ENCODE results near the gene DNAH17.

The DNAH17 gene

GRCh38 chr17:78396441-78397337 lies 180.5 kb downstream of the DNAH17 start:
- Histone ChIP-seq H2AFZ (ENCODE audit: low read length) (no peak overlapping the region), H3K4me1 (ENCODE audit: low read length) (no peaks in the 10 kb centered on the region), H3K9me3 (replicated peaks; ENCODE audit: insufficient read depth, low read length) (no peaks in the 10 kb centered on the region), H3K9me2 (replicated peaks; ENCODE audit: insufficient read depth, low read length) (no peaks in the 10 kb centered on the region), H3K79me2 (ENCODE audit: low read length) (peaks cover 10% of the 10 kb centered on the region), H3K4me3 (ENCODE audit: low read length) (no peak overlapping the region), H3K36me3 (replicated peaks; ENCODE audit: insufficient read depth, low read length) (no peaks in the 10 kb centered on the region), H3K27ac (ENCODE audit: low read length) (no peak overlapping the region), H3K4me2 (ENCODE audit: low read depth, low read length) (no peak overlapping the region), H3F3A (ENCODE audit: insufficient read depth, low read length) (no peaks in the 10 kb centered on the region), H3K9ac (ENCODE audit: low read length) (no peak overlapping the region), H4K20me1 (ENCODE audit: insufficient read depth, low read length) (no peaks in the 10 kb centered on the region), H3K27me3 (replicated peaks; ENCODE audit: insufficient read depth, low read length) (no peaks in the 10 kb centered on the region)
- TF ChIP-seq CTCF (IDR thresholded peaks at IDR 0.05; ENCODE audit: low read length) (no peak), EZH2phosphoT487 (IDR thresholded peaks at IDR 0.05; ENCODE audit: low read length) (no peak), EZH2 (optimal IDR thresholded peaks at IDR 0.05; ENCODE audit: low read depth, low read length) (no peak)
- no peak for DNase-seq

GRCh38 chr17:78395155-78395554 lies 182.0 kb downstream of the DNAH17 start:
- H2AFZ ChIP-seq (ENCODE audit: low read length), result no peak overlapping the region
- no peaks in the 10 kb centered on the region for H3K4me1 ChIP-seq (ENCODE audit: low read length)
- no peak overlapping the region for H3K27ac ChIP-seq (ENCODE audit: low read length)
- no peak overlapping the region for H3K4me3 ChIP-seq (ENCODE audit: low read length)
- peaks cover 24% of the 10 kb centered on the region for H3K79me2 ChIP-seq (ENCODE audit: low read length)
- no peak overlapping the region for H3K4me2 ChIP-seq (ENCODE audit: low read depth, low read length)
- H3K36me3 ChIP-seq (replicated peaks; ENCODE audit: insufficient read depth, low read length), result no peaks in the 10 kb centered on the region
- TF ChIP-seq EZH2phosphoT487 (IDR thresholded peaks at IDR 0.05; ENCODE audit: low read length), result no peak
- no peak for TF ChIP-seq EZH2 (optimal IDR thresholded peaks at IDR 0.05; ENCODE audit: low read depth, low read length)
- no peak for TF ChIP-seq CTCF (IDR thresholded peaks at IDR 0.05; ENCODE audit: low read length)
- no peaks in the 10 kb centered on the region for H3K9me3 ChIP-seq (replicated peaks; ENCODE audit: insufficient read depth, low read length)
- no peaks in the 10 kb centered on the region for H3K27me3 ChIP-seq (replicated peaks; ENCODE audit: insufficient read depth, low read length)
- no peak overlapping the region for H3K9ac ChIP-seq (ENCODE audit: low read length)
- H3F3A ChIP-seq (ENCODE audit: insufficient read depth, low read length), result no peaks in the 10 kb centered on the region
- H4K20me1 ChIP-seq (ENCODE audit: insufficient read depth, low read length), result no peaks in the 10 kb centered on the region
- no peak for DNase-seq
- no peaks in the 10 kb centered on the region for H3K9me2 ChIP-seq (replicated peaks; ENCODE audit: insufficient read depth, low read length)

- Histone ChIP-seq H3K27me3 (replicated peaks; ENCODE audit: insufficient read depth, low read length) (no peaks in the 10 kb centered on the region), H4K20me1 (ENCODE audit: insufficient read depth, low read length) (no peaks in the 10 kb centered on the region), H3K9ac (ENCODE audit: low read length) (no peak overlapping the region), H3K4me1 (ENCODE audit: low read length) (no peaks in the 10 kb centered on the region), H3K9me3 (replicated peaks; ENCODE audit: insufficient read depth, low read length) (no peaks in the 10 kb centered on the region), H3K4me2 (ENCODE audit: low read depth, low read length) (no peak overlapping the region), H3K79me2 (ENCODE audit: low read length) (peaks cover 28% of the 10 kb centered on the region), H3K27ac (ENCODE audit: low read length) (no peak overlapping the region), H3K9me2 (replicated peaks; ENCODE audit: insufficient read depth, low read length) (no peaks in the 10 kb centered on the region), H3K36me3 (replicated peaks; ENCODE audit: insufficient read depth, low read length) (no peaks in the 10 kb centered on the region), H3K4me3 (ENCODE audit: low read length) (no peak overlapping the region), H2AFZ (ENCODE audit: low read length) (no peak overlapping the region), H3F3A (ENCODE audit: insufficient read depth, low read length) (no peaks in the 10 kb centered on the region)
- no peak for TF ChIP-seq EZH2phosphoT487 (IDR thresholded peaks at IDR 0.05; ENCODE audit: low read length)
- no peak for TF ChIP-seq EZH2 (optimal IDR thresholded peaks at IDR 0.05; ENCODE audit: low read depth, low read length)
- no peak for TF ChIP-seq CTCF (IDR thresholded peaks at IDR 0.05; ENCODE audit: low read length)
- DNase-seq, result no peak
Observed at GRCh38 chr17:78394209-78394608, 183.0 kb downstream of the DNAH17 start.

Data from MM.1S (cell line).